ENCODE data around the gene ABHD5. TPM values are rescaled to one million over a fixed set of nuclear protein-coding genes. Genes with fewer than 3 reads are reported as not detected.

ABHD5 gene
- total and polyA plus RNA-seq, 2 of the 8 experiments (the other 6 are each of a cell fraction or from before 2014, with no cell fraction given): 10.5 to 16.4 TPM

DNA sequence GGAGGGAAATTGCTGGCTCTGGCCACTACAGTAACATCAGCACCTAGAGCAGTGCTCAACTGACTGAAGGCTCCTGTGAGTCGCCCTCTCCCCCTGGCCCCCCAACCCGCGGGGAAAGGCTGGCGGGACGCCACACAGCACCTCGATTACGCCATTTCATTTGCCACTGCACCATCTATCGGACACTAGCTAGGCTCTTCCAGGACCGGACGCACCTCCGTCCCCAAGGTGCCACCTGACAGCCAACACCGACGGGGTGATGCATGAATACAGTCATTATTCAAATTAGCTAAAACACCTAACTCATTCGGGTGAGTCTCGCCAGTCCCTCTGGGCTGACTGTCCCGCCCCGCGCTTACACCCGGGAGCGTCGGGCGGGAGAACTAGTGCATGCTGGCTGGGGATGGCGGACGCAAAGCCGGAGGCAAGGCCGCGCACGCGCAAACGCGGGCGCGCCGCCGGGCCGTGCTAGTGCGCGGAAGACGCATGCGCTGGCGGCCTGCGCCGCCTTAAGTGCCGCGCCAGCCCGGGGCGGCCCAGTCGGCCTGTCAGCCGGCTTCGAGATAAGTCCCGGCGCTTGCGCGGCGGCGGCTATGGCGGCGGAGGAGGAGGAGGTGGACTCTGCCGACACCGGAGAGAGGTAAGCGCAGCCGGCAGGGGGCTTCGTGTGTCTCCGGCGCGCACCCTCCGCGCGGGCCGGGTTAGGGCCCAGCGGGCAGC is at the start of gene ABHD5 (continued):
- TF ChIP-seq PHF8 (conservative IDR thresholded peaks at IDR 0.05; ENCODE audit: low read depth, low read length) (peak; percentile 99), KDM5A (IDR thresholded peaks at IDR 0.05; ENCODE audit: low read length) (no peak), BACH1 (IDR thresholded peaks at IDR 0.05; ENCODE audit: low read length) (no peak), RBBP5 (IDR thresholded peaks at IDR 0.05; ENCODE audit: borderline replicate concordance, low read depth, low read length) (0 out of 2 replicates have a peak, but pooled peaks have one; percentile 87), BCL11A (IDR thresholded peaks at IDR 0.05; ENCODE audit: low read depth in 2 of 2, low read length in 2 of 2) (no peak), SUZ12 (IDR thresholded peaks at IDR 0.05; ENCODE audit: low read length) (peak; percentile 35; the same call in 1 of the 2 replicates), ZNF274 (IDR thresholded peaks at IDR 0.05; ENCODE audit: borderline replicate concordance, extremely low read depth, low read length) (no peak), POU5F1 (IDR thresholded peaks at IDR 0.05; ENCODE audit: low read depth, low read length) (no peak), MAFK (IDR thresholded peaks at IDR 0.05; ENCODE audit: low read depth, low read length) (0 out of 2 replicates have a peak, but pooled peaks have one; percentile 2), CBX8 (IDR thresholded peaks at IDR 0.05; ENCODE audit: borderline replicate concordance, low read depth, low read length) (no peak), TBP (IDR thresholded peaks at IDR 0.05; ENCODE audit: low read depth, low read length) (peak; percentile 91), TEAD4 (IDR thresholded peaks at IDR 0.05; ENCODE audit: low read depth, low read length) (no peak), GABPA (IDR thresholded peaks at IDR 0.05; ENCODE audit: borderline replicate concordance, insufficient read depth, low read length) (no peak), CHD1 (IDR thresholded peaks at IDR 0.05; ENCODE audit: low read depth, low read length) (no peak), RXRA (IDR thresholded peaks at IDR 0.05; ENCODE audit: insufficient read depth, low read depth, low read length) (no peak), HDAC6 (IDR thresholded peaks at IDR 0.05; ENCODE audit: low read depth, low read length) (no peak), CHD2 (IDR thresholded peaks at IDR 0.05; ENCODE audit: low read length) (no peak), SIRT6 (IDR thresholded peaks at IDR 0.05; ENCODE audit: low read length) (no peak), RNF2 (IDR thresholded peaks at IDR 0.05; ENCODE audit: borderline replicate concordance, low read depth, low read length, missing control alignments, poor library complexity, severe bottlenecking) (no peak), CTBP2 (IDR thresholded peaks at IDR 0.05; ENCODE audit: borderline replicate concordance, insufficient read depth, insufficient read length, low read length) (no peak), KDM1A (IDR thresholded peaks at IDR 0.05; ENCODE audit: borderline replicate concordance, low read length) (no peak), HDAC2 (IDR thresholded peaks at IDR 0.05; ENCODE audit: borderline replicate concordance in 1 of 2, low read depth in 2 of 2, low read length in 2 of 2) (peak in 1 of 2 experiments; percentile 81; a peak in 2 of 4 replicates), ASH2L (IDR thresholded peaks at IDR 0.05; ENCODE audit: low read length) (peak; percentile 92), CREB1 (IDR thresholded peaks at IDR 0.05) (no peak; the same call in 1 of the 2 replicates)
